Activated naive CD4-positive, alpha-beta T cell treated with anti-CD3 and anti-CD28 coated beads, Interleukin-2, amount 50 U/mL, for 16 hours (primary cell): ENCODE results near the gene GYPB.
"Not testable (repeated sequence)": the region's sequence is repeated elsewhere in the genome, so short reads cannot be mapped to it uniquely, and the experiment has no call there.

Experiments
- DNase-seq: peaks from one replicate; pipeline ENCODE4 v3.0.0-alpha.2; 2020

The GYPB gene

DNA sequence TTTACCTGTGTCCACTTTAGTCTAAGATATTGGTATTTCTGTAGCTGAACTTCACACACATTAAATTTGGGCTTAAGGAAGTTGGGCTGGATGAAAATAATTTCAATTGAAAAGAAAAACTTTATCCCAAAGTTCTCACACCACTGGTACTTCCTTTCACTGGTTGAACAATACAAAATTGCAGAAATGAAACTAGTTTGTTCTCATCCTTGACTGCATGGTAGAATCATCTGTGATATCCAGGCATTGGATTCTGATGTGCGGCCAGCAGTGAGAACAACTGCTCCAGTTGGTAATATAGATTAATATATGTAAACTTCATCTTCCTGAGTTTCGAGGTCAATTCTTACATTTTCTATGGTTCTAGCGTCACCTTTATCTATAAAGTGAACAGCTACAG is 10.6 kb downstream of the GYPB start:
- not testable (repeated sequence) for DNase-seq

DNA sequence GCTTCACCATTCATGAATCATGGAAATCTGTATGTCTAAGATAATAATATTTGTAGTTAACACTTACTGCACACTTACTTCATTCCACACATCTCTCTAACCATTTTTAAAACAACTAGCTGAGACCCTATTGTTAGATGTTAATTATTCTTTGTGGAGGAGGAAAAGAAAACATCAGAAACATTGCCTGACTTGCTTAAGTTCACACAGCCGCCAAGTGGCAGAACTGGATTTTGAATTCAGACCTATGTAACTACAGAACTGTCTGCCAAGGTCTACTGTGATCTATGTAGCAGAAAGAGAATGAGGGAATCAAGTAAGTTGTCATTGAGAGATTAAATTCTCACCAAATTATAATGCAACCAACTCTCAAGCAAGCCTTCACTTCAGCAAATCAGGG is 11.2 kb downstream of the GYPB start:
- not testable (repeated sequence) for DNase-seq

DNA sequence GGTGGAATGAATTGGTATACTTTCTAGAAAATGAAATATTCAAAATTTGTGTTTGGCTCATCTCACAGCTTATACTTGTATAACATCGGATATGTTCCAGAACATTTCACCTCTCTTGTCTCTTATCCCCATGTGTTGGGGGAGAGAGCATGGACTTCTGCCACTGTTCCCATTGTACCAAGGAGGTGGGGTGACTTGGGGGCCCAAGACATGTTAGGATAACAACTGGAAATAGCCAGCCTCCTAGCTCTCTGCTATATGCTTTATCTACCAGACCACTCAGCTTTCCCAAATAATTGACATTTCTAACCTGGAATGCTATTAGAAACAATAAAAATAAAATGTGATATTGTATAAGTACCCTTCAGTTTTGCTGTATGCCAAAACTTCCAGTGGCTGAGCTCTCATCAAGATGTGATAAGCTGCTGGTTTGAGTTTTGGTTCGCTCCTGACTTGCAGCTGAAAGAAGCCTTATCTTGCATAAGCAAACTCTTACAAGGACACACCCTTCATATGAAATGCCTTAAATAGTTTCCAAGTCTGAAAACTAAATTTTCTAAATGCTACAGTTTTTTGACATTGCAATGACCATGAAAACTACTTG is 12.9 kb downstream of the GYPB start:
- not testable (repeated sequence) for DNase-seq

DNA sequence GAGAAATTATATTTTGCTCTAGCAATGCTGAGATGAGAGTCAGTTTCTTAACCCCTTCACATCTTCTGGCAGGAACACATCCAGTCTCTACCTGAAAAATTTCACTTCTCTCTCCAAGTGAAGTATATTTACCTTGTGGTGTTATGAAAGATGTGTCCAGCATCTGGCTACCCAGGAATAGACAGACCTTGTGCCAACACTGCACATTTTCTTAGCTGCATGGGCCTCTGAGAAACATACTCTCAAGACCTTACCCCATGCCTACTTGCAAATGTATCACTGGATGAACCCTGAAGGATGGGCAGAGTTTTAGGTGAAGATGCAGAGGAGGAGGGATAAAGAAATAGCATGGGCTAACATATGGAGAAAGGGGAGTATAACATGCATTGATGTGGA is 13.6 kb downstream of the GYPB start:
- not testable (repeated sequence) for DNase-seq

DNA sequence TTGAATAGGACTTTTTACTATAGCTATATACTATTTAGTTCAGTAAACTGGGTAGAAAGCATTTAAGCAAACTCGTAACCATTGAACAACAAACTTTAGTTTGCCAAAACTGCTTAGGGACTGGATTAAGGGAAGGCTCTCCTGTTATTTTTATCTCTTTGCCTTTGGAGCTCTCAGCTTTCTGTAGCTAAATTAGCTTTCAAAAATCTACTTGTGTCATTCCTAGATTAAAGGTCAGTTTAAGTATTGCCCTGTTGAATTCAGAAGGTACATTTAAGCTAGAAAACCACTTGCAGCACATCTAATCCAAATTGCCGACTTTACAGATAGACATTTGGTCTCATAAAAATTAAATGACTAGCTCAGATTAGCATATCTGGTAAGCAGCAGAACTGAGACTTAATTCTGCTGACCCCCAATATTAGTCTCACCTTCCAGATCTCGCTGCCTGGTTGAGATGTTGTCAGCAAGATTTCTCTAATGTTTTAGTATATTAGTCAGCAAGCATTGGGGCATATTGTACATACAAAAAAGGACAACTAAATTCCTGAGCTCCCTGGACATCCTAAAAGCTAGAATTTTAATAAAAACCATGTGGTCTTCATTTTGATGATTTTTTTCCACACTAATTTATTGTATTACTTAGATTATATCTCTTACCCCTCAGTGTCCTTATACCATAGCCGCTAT is 14.2 kb downstream of the GYPB start:
- not testable (repeated sequence) for DNase-seq

DNA sequence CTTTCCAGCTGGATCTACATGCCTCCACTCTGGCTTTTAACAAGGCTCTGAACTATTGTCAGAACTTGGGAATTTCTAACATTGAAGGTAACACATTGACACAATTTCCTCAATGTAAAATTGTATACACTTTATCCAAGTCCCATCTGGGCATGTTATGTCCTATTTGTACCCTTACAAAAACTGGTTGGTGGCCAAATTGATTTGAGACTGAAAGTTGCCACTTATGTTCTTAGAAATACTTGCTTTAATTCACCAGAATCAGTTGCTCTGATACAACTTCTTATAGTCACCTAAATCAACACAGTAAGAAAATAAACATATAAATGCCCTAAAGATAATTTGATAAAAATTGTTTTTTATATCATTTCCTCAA is 15.3 kb downstream of the GYPB start:
- DNase-seq: not testable (repeated sequence)

DNA sequence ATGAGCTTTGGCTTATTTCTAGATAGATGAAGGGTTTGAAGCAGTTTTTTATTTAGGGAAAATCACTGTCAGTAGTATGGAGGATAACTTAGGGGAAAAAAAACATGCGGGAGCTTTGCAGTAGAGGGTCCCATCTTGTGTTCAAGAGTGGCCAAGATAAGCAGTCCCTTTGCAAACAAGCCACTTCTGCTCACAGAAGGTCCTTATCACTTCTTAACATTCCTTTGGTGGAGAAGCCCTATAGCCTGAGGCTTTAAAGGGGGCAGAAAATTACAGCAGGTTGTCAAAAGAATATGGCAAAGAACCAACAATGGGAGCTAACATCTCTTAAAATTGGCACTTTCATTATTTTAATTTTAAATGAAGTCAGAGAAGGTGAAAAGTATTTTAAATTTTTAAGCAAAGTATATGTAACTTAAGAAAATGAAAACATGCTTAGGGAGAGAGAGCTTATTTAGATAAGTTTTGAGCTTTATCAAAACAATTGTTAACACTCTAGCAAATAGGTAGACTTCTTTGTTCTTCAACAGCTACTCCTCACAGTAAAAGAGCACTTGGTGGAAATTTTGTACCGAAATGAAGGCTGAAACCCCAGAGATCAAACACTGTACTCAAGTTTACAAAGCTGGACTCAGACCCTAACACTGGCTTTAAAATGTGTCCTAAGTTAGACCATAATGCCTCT is 15.8 kb downstream of the GYPB start:
- not testable (repeated sequence) for DNase-seq

DNA sequence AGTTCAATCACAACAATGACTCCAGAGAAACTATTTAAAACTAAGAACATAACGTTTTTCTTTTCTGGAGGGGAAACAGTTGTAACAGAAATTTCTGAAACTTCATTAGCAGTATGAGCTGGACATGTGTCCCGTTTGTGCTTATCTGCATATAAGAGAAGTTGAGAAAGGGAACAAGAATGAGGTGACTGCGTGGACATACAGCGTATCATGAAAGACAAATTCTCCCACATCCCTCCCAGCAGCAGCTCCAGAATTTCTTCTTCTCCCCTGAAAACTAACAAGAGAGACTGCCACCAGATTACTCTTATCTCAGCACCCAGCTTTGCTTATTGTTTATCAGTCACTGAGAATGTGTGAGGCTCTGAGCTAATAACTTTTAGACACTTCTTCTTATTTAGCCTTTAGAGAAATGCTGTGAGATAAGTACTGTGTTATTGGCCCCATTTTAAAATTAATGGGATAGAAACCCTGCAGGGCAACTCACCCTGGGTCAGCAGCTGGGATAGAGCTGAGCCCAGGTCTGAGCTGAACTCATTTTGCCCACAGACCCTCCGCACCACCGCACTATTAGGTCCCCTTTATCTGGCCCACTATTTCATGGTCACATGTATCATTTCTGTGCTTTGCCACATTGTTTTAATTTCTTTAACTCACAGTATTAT is 18.7 kb downstream of the GYPB start:
- not testable (repeated sequence) for DNase-seq

DNA sequence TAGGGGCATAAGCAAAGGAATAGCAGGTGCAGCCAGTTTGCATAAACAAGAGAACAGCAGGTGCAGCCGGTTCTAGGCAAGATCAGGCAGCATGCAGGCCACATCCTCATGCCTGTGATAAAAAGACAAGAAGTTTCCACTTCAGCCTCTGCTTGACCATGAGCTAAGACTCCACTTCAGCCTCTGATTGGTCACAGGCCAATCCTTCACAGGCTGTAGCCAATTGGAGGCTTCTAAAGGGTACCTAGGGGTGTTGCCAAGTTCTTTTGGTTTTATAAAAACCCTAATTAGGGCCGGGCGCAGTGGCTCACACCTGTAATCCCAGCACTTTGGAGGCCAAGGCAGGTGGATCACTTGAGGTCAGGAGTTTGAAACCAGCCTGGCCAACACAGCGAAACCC is 23.0 kb downstream of the GYPB start:
- DNase-seq: not testable (repeated sequence)

DNA sequence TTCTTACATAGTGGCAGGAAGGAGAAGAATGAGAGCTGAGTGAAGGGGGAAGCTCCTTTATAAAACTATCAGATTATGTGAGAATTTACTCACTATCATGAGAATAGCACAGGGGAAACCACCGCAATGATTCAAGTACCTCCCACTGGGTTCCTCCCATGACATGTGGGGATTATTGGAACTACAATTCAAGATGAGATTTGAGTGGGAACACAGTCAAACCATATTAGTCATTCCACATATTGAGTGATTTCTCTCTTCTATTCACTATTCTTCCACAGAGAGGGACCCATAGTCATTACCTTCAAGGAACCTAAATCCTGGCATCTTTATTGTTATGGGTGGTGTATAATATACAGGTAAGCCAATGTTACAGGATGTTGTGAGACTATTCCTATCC is 27.4 kb downstream of the GYPB start:
- not testable (repeated sequence) for DNase-seq

DNA sequence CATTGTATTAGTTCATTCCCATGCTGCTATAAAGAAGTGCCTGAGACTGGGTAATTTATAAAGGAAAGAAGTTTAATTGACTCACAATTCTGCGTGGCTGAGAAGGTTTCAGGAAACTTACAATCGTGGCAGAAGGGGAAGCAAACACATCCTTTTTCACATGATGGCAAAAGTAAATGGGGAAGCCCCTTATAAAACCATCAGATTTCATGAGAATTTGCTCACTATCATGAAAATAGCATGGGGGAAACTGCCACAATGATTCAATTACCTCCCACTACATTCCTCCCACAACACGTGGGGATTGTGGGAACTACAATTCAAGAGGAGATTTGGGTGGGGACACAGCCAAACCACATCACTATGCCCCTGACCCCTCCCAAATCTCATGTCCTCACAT is 28.5 kb downstream of the GYPB start:
- DNase-seq: not testable (repeated sequence)

DNA sequence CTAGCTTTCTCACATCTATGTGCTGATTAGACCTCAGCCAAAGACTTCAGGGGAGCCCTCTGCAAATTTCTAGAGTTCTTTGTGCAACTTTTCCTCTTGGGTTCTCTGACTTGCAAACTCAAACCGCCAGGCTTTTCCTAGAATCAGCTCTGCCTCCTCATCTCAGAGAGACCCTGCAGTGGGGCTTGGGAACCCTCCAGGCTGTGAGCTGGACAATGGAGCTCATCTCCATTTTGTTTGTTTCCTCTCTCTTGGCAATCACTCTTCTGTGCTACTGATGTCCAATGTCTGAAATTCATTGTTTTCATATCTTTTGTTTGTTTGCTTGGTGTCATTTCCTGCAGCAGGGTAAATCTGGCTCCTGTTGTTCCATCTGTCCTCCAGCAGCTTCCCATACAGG is 33.0 kb downstream of the GYPB start:
- no peak for DNase-seq

DNA sequence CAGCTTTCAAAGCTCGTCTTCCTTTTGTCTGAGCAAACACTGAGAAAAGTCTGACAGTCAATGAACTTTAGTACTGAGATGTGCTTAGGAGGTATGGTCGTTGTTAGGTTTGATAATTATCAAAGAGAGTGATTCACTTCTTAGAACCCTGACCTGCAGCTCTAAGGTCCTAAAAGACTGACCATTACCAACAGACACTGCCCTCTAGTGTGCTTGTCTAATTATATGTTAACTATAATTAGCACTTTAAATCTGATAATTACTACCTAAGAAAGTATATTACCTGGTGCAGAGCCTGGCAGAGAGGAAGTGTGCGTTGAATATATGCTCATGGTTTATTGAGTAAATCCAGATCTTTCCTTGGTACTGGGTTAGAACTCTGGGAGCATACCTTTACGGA is 38.4 kb downstream of the GYPB start:
- not testable (repeated sequence) for DNase-seq

DNA sequence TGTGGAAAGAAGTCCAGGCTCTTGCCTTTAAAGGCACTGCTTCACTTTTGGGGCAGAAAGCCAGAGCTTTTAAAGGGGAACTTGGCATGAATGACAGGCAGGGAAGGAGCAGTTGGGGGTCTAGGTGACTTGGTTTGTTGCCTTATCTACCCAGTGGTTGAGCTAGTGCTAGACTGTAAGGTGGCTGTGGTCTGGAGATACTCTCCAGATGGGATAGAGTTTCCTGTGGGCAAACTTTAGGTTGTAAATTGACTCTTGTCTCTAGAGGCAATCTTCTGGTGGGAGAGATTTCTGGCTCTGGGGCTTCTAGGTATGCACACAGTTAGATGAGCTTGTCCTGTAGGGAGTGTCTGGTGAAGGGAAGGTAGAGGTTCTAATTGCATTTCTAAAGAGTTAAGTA is 43.7 kb downstream of the GYPB start:
- DNase-seq: not testable (repeated sequence)

DNA sequence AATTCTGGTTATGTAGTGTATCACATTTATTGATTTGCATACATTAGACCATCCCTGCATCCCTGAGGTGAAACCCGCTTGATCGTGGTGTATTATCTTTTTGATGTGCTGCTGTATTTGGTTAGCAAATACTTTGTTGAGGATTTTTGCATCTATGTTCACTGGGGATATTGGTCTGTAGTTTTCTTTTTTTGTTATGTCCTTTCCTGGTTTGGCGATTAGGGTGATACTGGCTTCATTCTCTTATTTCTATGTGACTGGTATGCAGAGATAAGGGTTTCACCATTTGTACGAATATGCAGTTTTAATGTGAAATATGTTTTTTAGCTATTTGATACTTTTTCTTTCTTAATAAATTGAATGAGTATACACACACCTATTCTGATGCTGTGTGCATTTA is 45.2 kb downstream of the GYPB start:
- not testable (repeated sequence) for DNase-seq

DNA sequence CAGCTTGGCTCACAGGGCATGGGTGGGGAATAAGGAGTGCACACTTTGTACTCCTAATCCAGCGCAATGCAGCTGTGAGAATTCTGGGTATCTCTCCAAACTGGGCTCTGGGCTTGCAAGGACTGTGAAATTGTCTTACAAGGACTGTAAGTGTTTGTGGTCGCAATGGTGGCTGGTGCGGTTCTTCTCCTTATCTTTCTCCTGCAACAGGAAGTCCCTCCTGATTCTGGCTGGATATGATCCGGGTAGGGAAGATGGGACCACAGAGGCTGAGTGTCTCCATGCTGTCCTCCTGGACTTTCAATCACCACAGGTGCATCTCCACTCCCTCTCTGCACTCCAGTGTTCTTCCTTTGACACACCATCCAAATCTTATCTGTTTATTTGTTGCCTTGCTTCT is 58.1 kb downstream of the GYPB start:
- no peak for DNase-seq

DNA sequence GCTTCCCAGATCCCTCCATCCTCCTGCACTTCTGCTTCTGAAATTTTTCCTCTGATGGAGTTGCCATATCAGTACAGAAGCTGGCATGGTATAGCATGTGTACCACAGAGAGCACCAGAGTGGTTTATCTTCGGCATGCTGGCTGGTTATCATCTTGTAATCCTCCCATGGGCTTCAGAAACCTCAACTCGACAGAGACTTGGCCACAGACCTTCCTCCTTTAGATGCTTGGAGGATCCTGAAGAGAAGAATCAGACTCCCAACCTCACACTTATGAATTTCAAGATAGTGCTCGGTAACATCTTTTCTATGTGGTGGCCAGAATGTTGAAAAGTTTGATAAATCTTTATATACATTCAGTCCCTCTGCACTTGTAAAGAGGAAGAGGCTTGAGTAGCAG is 63.9 kb downstream of the GYPB start:
- not testable (repeated sequence) for DNase-seq

DNA sequence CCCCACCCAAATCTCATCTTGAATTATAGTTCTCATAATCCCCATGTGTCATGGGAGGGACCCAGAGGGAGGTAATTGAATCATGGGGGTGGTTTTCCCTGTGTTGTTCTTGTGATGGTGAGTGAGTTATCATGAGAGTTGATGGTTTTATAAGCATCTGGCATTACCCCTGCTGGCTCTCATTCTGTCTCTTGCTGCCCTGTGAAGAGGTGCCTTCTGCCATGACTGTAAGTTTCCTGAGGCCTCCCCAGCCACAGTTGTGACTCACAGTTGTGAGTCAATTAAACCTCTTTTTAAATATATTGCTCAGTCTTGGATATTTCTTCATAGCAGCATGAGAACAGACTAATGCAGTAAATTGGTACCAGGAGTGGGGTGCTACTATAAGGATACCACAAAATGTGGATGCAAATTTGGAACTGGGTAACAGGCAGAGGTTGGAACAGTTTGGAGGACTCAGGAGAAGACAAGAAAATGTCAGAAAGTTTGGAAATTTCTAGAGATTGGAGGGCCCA is 67.7 kb downstream of the GYPB start:
- not testable (repeated sequence) for DNase-seq

DNA sequence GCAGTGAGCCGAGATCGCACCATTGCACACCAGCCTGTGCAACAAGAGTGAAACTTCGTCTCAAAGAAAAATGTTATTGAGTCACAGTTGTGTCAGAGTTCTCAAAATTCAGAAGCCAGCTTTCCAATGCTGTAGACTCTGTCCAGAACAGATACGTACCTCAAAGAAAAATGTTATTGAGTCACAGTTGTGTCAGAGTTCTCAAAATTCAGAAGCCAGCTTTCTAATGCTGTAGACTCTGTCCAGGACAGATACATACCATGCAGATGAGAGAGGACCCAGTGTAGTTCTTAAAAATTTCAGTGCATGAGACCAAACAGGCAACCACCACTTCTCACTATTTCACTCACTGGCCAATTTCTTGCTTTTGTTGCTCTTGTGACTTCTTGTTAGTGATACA is 68.2 kb downstream of the GYPB start:
- not testable (repeated sequence) for DNase-seq

DNA sequence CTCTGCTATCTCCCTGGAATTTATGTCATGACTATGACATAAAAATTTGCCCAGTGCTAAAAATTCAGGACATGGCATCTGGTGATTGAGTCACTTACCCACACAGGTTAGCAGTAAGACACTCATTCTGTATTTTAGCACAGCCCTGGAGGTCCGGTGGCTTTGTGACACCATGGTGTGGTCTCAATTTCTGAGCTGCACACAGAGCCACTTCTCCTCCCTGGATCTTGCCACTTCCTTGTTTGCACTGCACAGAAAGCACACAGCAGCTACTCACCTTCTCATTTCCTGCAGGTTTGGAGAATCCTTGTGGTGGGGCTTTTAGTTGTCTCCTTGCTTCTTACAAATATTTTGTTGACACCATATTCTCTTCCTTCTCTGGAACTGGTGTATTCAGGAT is 69.0 kb downstream of the GYPB start:
- not testable (repeated sequence) for DNase-seq

DNA sequence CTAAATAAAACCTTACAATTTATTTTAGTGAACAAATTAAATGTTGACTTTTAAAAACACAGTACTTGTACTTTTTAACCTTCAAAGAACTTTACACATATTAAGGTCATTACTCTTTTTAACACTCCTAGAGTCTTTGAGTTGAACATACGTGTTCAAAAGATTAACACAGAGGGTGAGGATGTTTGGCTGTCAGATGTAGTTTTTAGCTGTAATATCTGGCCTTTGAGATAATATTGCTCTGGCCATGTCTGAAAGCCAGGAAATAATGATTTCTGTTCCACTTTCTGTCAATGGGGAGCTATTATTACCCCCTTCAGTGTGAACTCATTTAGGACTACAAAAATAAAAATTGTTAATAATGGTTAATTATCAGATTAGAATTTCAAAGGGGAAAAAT is 71.7 kb downstream of the GYPB start:
- not testable (repeated sequence) for DNase-seq
